Fibroblast of lung (primary cell): ENCODE results near the gene GLYR1. TPM values are rescaled to one million over a fixed set of nuclear protein-coding genes. Genes with fewer than 3 reads are reported as not detected.

Experiments used
- DNase-seq, 2 donors: peaks; one replicate each; pipeline versions ENCODE4 v3.0.0 to v3.0.0-alpha.2; 2010; ENCODE audit warnings: low read depth in 2 of 2
- H2AFZ ChIP-seq: 2 replicates; pipeline ENCODE4 v1.5.1; 2012; ENCODE audit warnings: low read length, control low read depth, inconsistent platforms
- H3K27ac ChIP-seq: 2 replicates; pipeline ENCODE4 v1.5.1; 2011; ENCODE audit warnings: low read length, control low read depth; ENCODE audit not compliant: insufficient read depth
- H3K27me3 ChIP-seq: 2 replicates; pipeline ENCODE4 v1.5.1; 2011; ENCODE audit warnings: mild to moderate bottlenecking, low read length; ENCODE audit not compliant: control insufficient read depth, insufficient read depth
- H3K36me3 ChIP-seq: 2 replicates; pipeline ENCODE4 v1.5.1; 2011; ENCODE audit warnings: low read length; ENCODE audit not compliant: control insufficient read depth, insufficient read depth
- H3K4me1 ChIP-seq: 2 replicates; pipeline ENCODE4 v1.5.1; 2011; ENCODE audit warnings: low read length; ENCODE audit not compliant: control insufficient read depth, insufficient read depth; ENCODE audit errors: extremely low read depth
- H3K4me2 ChIP-seq: 2 replicates; pipeline ENCODE4 v1.5.1; 2011; ENCODE audit warnings: low read length, control low read depth; ENCODE audit not compliant: insufficient read depth; ENCODE audit errors: extremely low read depth
- H3K4me3 ChIP-seq, 4 experiments: fragments of 200-600 bp in 1 of 4; sonication (generic) in 1 of 4; replicated peaks in 1 of 4; 2 replicates each; pipeline ENCODE4 v1.5.1; 2011 to 2016; ENCODE audit warnings: low read length in 4 of 4, low read depth in 3 of 4, mild to moderate bottlenecking in 3 of 4, control low read depth in 2 of 4, inconsistent platforms in 1 of 4, mixed read lengths in 1 of 4; ENCODE audit not compliant: insufficient read depth in 1 of 4; ENCODE audit errors: control extremely low read depth in 1 of 4
- H3K79me2 ChIP-seq: 2 replicates; pipeline ENCODE4 v1.5.1; 2012; ENCODE audit warnings: mild to moderate bottlenecking, low read length, inconsistent platforms; ENCODE audit not compliant: control insufficient read depth, insufficient read depth
- H3K9ac ChIP-seq: 2 replicates; pipeline ENCODE4 v1.5.1; 2011; ENCODE audit warnings: mild to moderate bottlenecking, low read length, control low read depth; ENCODE audit not compliant: insufficient read depth
- H3K9me3 ChIP-seq: 2 replicates; pipeline ENCODE4 v1.5.1; 2012; ENCODE audit warnings: low read depth, low read length; ENCODE audit not compliant: control insufficient read depth, insufficient read depth
- H4K20me1 ChIP-seq: 2 replicates; pipeline ENCODE4 v1.5.1; 2011; ENCODE audit warnings: low read length; ENCODE audit not compliant: control insufficient read depth, insufficient read depth; ENCODE audit errors: extremely low read depth
- EZH2 ChIP-seq: IDR thresholded peaks from 2 replicates; pipeline ENCODE4 v1.5.1; 2012; ENCODE audit warnings: low read length, control low read depth, mild to moderate bottlenecking; ENCODE audit errors: missing control alignments
- polyA plus RNA-seq, 2 donors: library from polyadenylated mRNA; depleted of rRNA in 1 of 2; stranded (reverse) in 1 of 2; unstranded in 1 of 2; fragments of >200 nt; gene quantifications; 2 replicates each; pipeline ENCODE4 v1.2.1, GENCODE V29; 2011 to 2012; ENCODE audit warnings: missing spikeins in 1 of 2
- total RNA-seq: library from RNA; depleted of rRNA; stranded (reverse); fragments of >200 nt; gene quantifications from 2 replicates; pipeline ENCODE4 v1.2.1, GENCODE V29; 2014
- TF ChIP-seq, protein P1 (sequence below), 2 donors: IDR thresholded peaks in 1 of 2; conservative IDR thresholded peaks in 1 of 2; 1 replicate in 1 of 2; 2 replicates in 1 of 2; pipeline ENCODE4 v1.5.1; 2011 to 2012; ENCODE audit warnings: low read length in 2 of 2, control low read depth in 1 of 2, inconsistent platforms in 1 of 2, low read depth in 1 of 2, mild to moderate bottlenecking in 1 of 2

Gene GLYR1
- total and polyA plus RNA-seq, 2 donors (not counting 1 experiment from before 2014, with no cell fraction given) = 28.6 to 39.6 TPM

DNA sequence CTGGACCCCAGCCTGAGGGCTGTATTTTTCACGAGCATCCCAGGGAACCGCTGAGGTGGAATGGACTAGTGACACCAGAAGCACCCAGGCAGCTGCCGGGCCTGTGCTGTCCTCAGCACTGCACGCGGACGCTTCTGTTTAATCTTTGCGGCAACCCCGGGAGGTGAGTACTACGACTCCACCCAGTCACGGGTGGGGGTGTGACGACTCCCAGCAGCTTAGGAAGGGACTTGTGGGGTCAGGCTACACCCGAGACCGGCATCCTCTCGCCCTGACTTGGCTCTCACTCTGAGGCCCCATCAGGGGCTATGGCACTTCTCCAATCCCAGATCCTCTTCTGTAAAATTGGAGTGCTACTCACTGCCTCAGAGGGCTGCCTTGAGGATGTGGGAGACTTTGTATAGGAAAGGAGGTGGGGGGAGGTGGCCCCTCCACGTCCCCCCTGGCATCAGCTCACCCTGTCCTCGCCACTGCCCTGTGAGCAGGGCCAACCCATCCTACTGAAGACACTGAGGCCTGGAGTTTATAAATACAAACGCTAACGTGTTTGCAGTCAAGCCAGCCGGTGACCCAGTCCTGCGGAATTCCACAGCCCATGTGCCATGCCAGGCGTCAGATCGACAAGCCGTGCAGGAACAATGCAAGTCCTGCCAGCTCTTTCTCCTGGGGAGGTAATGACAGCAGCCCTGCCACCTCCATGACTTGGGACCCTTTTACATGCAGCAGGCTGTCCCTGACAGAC, 45.4 kb upstream of the GLYR1 start:
- TF ChIP-seq EZH2 = no peak
- TF ChIP-seq, protein P1, sequence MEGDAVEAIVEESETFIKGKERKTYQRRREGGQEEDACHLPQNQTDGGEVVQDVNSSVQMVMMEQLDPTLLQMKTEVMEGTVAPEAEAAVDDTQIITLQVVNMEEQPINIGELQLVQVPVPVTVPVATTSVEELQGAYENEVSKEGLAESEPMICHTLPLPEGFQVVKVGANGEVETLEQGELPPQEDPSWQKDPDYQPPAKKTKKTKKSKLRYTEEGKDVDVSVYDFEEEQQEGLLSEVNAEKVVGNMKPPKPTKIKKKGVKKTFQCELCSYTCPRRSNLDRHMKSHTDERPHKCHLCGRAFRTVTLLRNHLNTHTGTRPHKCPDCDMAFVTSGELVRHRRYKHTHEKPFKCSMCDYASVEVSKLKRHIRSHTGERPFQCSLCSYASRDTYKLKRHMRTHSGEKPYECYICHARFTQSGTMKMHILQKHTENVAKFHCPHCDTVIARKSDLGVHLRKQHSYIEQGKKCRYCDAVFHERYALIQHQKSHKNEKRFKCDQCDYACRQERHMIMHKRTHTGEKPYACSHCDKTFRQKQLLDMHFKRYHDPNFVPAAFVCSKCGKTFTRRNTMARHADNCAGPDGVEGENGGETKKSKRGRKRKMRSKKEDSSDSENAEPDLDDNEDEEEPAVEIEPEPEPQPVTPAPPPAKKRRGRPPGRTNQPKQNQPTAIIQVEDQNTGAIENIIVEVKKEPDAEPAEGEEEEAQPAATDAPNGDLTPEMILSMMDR (conservative IDR thresholded peaks at IDR 0.05 in 1 of 2, IDR thresholded peaks at IDR 0.05 in 1 of 2; ENCODE audit: low read depth in 1 of 2, low read length in 2 of 2) = no peak

DNA sequence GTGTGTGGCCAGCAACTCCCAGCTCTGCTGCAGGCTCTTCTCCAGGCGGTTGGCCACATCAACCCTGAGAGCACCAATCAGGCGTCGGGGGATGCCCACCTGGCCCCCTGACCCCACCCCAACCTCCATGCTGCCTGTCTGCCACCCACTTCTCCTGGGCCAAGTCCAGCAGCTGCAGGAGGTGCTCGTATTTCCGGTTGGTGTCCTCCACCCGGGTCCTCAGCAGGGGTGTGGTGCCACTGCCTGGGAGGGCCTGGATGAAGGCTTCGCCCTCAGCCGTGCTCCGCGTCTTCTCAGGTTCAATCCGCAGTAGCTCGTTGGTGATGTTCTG, 44.8 kb upstream of the GLYR1 start:
- Histone ChIP-seq H3K9me3 (no peaks in the 10 kb centered on the region), H2AFZ (no peak overlapping the region), H3K27me3 (no peaks in the 10 kb centered on the region), H4K20me1 (no peaks in the 10 kb centered on the region), H3K9ac (no peak overlapping the region), H3K4me1 (peaks cover 10% of the 10 kb centered on the region), H3K4me3 (no peak overlapping the region), H3K79me2 (no peaks in the 10 kb centered on the region), H3K36me3 (peaks cover 7% of the 10 kb centered on the region), H3K27ac (no peak overlapping the region), H3K4me2 (no peak overlapping the region)
- no peak for TF ChIP-seq EZH2
- TF ChIP-seq, protein P1 (conservative IDR thresholded peaks at IDR 0.05 in 1 of 2, IDR thresholded peaks at IDR 0.05 in 1 of 2; ENCODE audit: low read depth in 1 of 2, low read length in 2 of 2) = no peak
- DNase-seq = no peak

More for the DNA sequence above, 45.4 kb upstream of the GLYR1 start:
- Histone ChIP-seq H3K27me3 (no peaks in the 10 kb centered on the region), H2AFZ (no peak overlapping the region), H3K9me3 (no peaks in the 10 kb centered on the region), H3K79me2 (no peaks in the 10 kb centered on the region), H3K9ac (no peak overlapping the region), H3K4me1 (peaks cover 10% of the 10 kb centered on the region), H4K20me1 (no peaks in the 10 kb centered on the region), H3K4me2 (peak overlapping the region; percentile 25), H3K4me3 (no peak overlapping the region), H3K36me3 (peaks cover 4% of the 10 kb centered on the region), H3K27ac (no peak overlapping the region)
- DNase-seq = peak; percentile 39 to 85

DNA sequence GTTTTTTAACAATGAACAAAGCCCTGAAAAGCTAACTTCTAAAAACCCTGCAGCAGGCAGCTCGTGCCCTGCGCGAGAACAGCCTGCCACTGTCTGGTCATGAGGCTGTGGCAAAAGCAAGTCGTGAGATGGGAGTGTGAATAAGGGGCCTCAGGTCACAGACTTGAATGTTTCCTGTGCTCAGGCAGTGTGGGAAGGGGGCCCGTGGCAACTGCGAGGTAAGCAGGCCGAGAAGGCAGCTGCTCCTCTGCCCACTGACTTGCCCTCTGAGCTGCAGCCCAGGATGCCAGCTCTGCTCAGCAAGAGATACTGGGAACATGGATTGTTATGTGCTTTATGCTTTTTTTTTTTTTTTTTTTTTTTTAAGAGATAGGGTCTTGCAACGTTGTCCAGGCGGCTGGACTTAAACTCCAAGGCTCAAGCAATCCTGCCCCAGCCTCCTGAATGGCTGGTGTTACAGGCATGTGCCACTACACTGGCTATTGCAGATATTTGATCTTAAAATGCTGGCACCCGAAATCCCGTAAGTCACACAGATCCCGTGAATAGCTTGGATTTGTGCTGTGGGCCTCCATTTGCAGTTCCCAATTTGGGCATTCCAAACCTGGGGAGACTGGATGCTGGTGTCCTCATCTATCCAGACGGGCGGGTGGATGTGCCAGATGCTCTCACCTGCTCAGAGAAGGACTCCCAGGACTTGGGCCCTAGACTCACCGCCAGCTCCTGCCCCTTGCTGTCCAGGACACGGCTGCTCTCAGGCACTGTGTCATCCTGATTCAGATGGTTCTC, 44.2 kb upstream of the GLYR1 start:
- Histone ChIP-seq H4K20me1 (no peaks in the 10 kb centered on the region), H3K27me3 (no peaks in the 10 kb centered on the region), H3K36me3 (peaks cover 7% of the 10 kb centered on the region), H3K4me2 (no peak overlapping the region), H2AFZ (no peak overlapping the region), H3K4me3 (no peak overlapping the region), H3K9ac (no peak overlapping the region), H3K9me3 (no peaks in the 10 kb centered on the region), H3K4me1 (peaks cover 10% of the 10 kb centered on the region), H3K79me2 (no peaks in the 10 kb centered on the region), H3K27ac (no peak overlapping the region)
- DNase-seq = no peak
- no peak for TF ChIP-seq EZH2
- TF ChIP-seq, protein P1 (conservative IDR thresholded peaks at IDR 0.05 in 1 of 2, IDR thresholded peaks at IDR 0.05 in 1 of 2; ENCODE audit: low read depth in 1 of 2, low read length in 2 of 2) = no peak
